HL-60/S4 treated with retinoic acid at 250 ng/mL for 4 days and 3 days (cell line): ENCODE data around the gene ZNF532.

Source experiments
- in situ Hi-C: fragments of 300-500 bp; cut with MboI; formaldehyde crosslinking; loops from 2 replicates; pipeline ENCODE4 v1.7.0; 2022; ENCODE audit warnings: low sequenced_read_pairs

Gene ZNF532

GRCh38 chr18:58937071-58937886 is 72.6 kb downstream of the ZNF532 start:
- in situ Hi-C loops: no loop called here

DNA sequence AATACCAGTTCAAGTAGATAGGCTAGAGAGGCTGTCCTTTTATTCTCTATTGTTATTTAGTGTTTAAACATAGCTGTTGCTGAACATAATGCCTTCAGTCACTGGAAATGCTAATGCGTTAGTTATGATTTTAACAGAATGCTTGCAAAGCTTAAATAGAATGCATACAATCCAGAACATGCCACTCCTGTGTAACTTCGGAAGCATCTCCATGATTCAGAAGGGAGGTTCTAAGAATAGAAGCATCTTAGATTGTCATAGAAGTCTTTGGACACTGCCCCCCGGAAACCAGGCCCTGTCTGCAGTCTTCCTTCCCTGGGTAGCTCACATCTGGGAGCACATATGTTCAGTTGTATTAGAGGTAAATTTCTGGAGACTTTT is 73.2 kb downstream of the ZNF532 start:
- in situ Hi-C loops: no loop called here

DNA sequence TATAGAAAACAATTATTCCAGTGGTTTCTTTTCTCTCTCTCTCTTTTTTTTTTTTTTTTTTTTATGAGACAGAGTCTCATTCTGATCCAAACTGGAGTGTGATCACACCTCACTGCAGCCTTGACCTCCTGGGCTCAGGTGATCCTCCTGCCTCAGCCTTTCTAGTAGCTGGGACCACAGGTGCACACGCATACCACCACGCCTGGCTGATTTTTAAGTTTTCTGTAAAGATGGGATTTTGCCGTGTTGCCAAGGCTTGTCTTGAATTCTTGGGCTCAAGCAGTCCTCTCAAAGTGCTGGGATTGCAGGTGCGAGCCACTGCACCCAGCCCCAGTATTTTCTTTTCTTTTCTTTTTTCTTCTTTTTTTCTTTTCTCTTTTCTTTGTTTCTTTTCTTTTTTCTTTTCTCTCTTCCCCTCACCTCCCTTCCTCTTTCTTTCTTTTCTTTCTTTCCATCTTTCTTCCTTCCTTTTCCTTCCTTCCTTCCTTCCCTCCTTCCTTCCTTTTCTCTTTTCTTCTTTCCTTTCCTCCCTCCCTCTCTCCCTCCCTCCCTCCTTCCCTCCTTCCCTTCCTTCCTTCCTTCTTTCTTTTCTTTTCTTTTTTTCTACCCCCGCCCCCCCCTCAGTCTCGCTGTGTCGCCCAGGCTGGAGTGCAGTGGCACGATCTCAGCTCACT is 76.9 kb downstream of the ZNF532 start:
- in situ Hi-C loops: no loop called here

DNA sequence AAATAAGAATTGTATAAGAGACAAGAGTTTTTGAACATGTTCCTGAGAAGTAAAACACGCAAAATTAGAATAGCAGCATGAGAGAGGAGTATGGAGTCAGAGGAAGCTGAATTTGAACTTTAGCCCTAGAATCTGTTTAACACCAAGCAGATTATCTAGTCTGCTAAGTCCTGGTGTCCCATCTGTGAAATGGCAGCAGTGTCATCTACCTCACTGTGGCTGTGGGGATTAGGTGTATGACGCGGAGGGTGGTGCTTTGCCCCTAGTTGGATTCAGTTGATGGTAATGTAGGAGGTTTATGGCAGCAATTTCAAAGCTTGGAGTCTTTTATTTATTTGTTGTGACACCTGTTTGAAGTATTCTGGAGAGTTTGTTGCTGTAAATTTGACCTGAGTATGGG is 79.2 kb downstream of the ZNF532 start:
- in situ Hi-C loops: no loop called here

GRCh38 chr18:58947136-58947732 is 82.6 kb downstream of the ZNF532 start:
- in situ Hi-C loops: no loop called here

GRCh38 chr18:58949031-58949430 is 84.4 kb downstream of the ZNF532 start:
- in situ Hi-C loops: no loop called here

DNA sequence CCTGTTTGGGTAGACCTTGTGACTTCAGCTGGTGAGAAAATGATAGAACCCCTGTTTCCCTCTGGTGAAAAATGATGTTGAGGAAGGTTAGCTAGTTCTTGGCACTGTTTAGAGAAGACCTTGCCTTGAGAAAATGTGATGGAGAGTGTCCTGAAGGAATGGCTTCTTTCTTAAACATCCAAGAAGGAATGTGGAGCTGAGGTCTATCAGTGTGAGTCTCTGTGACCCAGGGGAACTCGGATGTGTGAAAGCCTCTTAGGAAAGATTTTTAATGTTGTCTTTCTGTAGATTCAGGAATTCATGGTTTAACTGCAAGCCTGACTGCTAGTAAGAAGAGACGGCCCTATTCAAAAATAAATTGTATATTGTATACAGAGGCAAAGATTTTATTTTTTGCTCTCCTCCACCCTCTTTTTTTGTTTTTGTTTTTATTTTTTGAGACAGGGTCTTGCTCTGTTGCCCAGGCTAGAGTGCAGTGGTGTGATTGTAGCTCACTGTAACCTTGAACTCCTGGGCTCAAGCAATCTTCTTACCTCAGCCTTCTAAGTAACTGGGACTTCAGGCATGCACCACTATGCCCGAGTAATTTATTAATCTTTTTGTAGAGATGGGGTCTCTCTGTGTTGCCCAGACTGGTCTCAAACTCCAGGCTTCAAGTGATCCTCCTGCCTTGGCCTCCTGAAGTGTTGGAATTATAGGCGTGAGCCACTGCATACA is 87.5 kb downstream of the ZNF532 start:
- in situ Hi-C loops: no loop called here

DNA sequence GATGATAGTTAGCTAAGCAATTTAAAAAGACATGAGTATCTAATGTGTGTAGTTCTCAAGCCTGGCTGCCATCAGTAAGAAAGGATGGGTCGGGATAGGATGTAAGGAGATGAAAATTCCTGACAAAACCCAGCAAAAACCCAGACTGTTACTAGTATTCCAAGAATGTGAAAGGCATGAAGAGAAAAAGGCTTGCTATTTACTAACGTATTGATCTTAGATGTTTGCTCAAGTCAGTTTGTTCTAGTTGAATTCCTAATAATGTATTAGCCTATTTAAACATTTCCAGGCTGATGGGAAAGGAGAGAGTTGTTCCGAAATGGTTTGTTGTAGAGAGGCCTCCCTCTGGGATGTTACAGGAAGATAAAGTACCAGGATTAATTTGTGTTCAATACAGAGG is 88.2 kb downstream of the ZNF532 start:
- in situ Hi-C loops: no loop called here

DNA sequence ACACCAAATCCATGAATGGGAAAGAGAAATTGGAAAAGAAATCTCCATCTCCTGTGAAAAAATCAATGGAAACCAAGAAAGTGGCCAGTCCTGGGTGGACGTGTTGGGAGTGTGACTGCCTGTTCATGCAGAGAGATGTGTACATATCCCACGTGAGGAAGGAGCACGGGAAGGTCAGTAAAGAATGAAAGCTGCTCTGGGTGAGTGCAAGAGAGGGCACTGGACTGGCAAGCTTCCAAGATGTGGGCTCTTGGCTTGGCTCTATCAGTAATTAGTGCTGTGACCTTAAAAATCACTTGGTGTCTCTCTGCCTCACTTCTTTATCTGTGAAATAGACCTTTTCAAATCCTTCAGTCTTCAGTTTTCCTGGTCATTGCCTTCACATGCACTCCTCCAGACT is 89.0 kb downstream of the ZNF532 start:
- in situ Hi-C loops: no loop called here

GRCh38 chr18:58955001-58955400 is 90.3 kb downstream of the ZNF532 start:
- in situ Hi-C loops: no loop called here

DNA sequence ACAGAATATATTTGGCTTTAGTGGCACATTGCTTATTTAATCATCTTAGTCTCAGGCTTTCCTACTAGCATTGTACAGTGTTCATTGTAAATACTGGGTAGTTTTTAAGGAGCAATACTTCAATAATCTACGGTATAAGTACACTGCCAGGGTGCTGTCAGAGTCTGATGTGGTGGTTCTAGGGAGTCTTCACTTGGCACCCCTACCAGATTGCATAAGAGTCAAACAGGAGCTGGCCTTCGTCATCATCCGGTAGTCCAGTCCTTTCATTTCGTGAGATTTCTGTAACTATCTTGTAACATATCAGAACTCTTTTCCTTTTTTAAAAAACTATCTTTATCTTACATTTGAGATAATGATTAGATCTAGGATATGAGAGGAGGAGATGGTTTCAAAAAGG is 91.1 kb downstream of the ZNF532 start:
- in situ Hi-C loops: no loop called here

DNA sequence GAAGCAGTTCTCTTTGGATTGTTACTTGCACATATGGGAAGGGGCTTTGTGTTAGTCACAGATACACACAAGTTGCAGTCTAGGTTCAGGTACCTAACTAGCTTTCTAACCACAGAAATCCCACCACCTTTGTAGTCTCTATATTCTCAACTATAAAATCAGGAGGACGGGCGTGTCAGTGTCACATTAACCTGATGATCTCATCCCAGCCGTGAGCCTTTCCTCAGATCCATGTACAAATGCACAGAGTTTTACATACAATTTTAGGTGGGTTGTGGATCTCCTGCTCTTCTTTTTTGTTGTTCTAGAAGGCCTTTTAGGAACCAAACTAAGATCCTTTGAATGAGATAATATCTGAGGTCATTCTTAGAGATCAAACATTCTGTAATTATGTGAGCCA is 94.0 kb downstream of the ZNF532 start:
- in situ Hi-C loops: no loop called here

GRCh38 chr18:58960508-58960907 is 95.8 kb downstream of the ZNF532 start:
- in situ Hi-C loops: no loop called here

DNA sequence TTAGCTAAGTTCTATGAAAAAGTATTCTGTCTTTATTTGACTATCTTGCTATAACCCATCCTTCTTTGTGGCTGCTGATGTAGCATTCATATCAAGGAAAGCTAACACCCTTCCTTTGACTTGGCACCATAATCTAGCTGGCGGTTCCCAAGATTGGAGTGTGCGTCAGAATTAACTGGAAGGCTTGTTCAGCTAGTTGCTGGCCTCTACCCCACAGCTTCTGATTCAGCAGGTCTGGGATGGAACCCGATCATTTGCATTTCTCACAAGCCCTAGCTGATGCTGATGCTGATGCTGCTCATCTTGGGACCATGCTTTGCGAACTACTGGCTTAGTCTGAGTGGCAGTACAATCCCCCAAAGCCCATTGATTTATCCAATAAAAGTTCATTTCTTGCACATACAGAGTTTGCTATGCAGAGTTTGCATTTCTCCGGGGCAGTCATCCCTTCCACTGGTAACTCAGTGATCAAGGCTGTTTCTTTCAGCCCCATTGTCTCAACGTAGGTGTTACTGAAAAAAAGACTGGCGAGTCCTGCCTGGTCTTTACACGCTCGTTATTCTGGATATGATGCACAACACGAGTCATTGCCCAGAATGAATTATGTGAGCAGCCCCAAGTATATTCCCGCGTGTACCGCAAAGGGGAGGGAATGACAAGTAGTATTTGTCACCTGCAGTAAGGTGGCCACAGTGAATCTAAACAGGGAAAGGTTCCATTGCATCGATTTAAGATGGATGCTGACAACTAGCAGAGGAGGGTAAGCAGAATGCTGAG is 96.5 kb downstream of the ZNF532 start:
- in situ Hi-C loops: no loop called here

GRCh38 chr18:58962336-58962735 is 97.7 kb downstream of the ZNF532 start:
- in situ Hi-C loops: no loop called here

DNA sequence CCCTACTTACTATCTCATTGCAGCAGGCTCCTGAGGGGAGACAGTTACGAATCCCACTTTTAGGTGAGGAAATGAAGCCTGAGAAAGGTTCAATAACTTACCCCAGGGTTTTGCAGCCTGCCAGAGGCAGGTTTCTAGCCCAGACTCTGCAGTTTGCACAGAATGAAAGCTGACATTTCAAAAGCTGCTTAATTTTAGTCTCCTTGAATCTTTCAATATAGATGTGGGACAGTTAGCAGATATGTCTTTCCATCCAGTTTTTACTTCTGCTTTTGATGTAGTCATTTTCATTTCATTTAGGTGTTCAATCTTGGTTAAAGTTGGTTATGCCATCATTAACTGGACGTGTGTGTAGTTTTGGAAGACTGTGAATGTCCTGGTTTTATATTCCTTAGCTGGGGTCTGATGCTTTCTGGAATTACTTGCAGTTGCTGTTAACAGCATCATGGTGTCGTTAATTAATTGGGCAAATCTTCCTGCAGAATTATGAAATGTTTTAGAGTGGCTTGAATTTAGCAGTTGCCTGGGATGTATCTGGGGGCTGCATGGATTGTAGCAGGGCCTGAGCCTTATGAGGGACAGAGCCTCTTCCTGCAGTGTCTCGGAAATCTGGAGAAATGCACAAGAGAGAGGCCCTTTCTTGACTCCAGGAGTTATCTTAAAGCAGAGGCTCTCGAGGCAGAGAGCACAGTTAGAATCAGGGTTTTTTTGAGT is 100.8 kb downstream of the ZNF532 start:
- in situ Hi-C loops: no loop called here

DNA sequence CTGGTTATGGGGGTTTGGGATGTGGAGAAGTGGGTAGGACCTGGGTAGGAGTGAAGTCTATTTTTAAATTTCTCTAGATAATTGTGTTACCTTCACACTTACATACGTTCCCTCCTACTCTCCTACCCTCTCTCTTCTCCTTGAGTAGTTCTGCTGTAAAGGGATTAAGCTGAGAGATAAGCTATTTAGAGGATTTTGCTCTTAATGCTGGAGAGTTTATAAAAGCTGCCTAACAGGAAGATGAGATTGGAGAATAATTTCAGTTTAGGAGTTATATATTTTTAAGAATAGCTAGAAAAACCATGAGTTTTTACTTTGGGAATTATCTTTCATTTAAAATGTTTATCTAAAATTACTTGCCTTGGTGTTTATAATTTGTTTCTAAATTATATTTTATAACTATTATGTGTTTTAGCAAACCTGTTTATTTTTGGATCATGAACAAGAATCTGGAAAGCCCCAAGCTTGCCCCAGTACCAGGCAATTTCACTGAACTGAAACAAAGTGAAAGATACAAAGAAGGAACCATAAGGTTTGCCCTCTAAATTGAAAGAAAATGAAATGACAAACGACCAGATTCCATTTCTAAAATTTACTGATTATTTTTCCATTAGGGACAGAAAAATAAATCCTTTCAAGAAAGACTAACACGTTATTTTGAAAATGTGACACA is 101.5 kb downstream of the ZNF532 start:
- in situ Hi-C loops: no loop called here

DNA sequence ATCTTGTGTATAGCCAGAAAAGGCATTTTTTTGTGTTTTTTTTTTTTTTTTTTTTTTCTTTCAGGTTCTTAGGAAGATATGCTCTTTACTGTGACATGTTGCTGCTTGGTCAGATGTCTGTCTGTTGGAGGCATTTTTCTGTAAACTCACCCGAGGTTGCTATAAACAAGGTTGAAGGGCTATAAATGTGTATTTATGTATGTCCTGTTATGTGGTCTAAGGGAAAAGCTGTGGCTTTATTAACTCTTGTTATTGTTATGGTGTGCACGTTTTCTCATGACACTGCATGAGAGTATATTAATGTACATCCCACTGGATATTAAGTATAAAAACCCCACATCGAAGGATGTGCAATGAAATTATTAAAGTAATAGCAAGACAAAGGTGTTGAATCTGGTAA is 102.0 kb downstream of the ZNF532 start:
- in situ Hi-C loops: no loop called here

DNA sequence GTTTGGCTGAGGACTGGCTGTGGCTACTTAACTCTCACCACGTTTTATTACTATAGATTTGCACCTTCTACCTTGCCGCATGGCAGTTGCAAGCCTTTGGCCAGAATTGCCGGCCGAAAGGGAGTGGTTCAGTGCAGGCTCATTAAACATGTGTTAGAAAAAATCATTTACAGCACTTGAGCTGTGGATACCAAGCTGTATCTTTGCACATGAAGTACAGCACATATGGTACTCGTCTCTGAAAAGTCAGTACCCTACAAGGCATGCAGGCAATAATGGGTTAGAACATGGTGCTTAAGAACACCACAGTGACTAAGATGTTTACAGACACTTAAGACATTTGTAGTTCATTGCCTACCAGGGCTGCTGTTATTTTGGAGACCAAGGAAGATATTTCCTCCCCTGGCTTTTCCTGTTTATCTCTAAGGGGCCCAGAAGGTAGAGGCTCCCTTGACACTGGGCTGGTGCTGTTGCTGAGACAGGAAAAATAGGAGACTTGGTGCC is 103.1 kb downstream of the ZNF532 start:
- in situ Hi-C loops: no loop called here
